HG03159 (cell line): ENCODE measurements around the gene ANO3.
"Not testable (repeated sequence)": the region's sequence is repeated elsewhere in the genome, so short reads cannot be mapped to it uniquely, and the experiment has no call there.

Experiments
- ATAC-seq: cut with Tn5 transposase; IDR thresholded peaks from one replicate; pipeline ENCODE4 v1.9.1; 2021; ENCODE audit warnings: mild to moderate bottlenecking, moderate library complexity; ENCODE audit not compliant: unreplicated experiment

The ANO3 gene

DNA sequence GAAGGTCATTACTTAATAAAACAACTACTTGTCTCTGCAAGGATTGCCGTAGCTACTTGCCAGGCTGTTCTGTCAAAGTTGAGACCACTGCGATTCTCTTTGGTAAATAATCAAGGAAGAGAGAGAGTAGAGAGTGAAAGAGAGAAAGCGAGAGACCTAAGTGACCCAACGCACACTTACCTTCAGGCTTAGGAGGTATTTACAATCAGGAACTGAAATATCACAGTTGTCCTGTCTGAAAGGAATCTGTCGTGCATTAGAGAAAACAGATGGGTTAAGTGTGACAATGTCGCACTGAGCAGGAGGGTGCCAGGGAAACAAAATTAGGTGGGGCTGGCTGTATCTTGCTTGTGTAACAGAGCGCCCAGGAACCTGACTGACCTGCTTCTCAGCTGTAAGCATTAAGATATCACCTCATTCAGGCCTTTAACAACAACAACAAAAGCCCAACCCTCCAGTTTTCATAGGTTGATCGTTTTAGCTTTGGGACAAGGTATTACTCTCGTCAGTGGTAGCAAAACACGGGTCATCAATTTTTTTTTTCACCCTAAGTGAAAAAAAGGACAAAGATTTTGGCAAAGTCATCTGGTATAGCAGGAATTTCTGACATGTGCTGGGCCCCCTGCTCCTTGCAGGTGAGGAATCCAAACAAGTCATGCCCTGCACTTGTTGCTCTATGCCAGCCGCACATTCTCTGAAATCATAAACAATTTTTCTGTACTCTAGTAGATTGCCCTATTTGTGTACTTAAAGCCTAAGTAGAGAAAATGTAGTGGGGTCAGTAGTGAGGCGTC, 240.1 kb downstream of the ANO3 start, which contains the start of gene MUC15:
Gene MUC15, minus strand, starts transcription at position 403 of the 794 bp plus-strand sequence. CDS start 5,169 bp downstream, outside the sequence.
- no peak for ATAC-seq

DNA sequence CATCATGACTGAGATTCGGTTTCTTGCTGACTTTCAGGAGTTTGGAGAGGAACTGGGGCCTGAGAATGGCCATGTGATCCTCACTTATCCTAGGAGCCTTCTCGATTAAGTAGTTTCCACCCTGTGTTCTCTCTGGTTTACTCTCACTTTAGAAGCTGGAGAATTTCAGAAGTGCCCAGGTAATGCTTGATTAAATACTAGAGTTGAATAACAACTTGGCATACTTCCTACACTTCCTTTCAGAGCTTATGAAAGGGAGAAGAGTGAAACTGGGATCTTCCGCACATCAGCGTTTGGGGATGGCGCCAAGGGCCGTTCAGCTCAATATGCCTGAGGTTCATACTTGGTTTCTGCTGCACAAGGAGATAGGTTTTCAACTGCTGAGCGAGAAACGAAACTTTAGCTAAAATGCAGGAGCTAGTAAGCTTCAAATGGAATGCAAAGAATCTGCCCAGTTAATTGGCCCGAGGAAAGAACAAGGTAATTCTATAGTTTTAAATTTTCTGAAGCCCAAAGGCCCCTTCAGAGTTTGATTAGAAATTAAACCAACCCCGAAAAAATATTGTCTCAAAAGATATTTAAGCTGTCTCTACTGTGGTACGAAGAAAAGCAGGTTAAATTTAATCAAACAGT, 241.0 kb downstream of the ANO3 start:
- ATAC-seq: no peak

DNA sequence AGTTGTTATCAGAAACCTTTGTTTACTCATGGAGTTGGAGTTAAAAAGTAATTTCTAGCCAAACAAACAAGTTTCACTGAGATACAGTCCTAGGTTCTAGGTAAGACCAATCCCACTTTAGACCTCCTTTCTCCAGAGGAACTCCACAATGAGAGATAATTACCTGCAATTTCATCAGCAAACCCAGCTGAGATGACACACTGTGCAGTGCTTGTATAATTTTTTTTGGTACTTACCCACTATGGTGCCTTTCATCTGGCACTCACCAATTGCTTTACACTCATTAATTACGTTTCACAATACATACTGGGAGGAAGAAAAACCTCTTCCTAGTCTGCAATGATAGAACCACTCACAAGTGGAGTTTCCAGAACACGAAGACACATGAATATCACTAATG, 242.0 kb downstream of the ANO3 start:
- no peak for ATAC-seq

DNA sequence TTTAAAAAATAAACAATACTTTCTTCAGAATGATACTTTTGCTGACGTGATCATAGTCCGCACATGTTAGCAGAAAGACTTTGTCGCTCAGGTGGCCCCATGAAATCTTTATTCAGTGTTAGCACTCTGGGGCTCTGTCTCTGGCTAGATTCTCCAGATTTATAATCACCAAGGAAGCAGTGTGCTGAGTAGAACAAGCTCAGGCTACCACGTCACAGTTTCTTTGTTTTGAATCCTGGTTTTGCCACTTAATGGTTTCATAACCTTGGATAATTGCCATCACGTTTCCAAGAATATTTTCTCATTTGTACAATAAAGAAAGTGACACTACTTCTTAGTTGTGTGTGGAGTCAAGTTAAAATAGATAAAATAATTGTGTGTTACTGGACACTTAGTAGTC, 244.0 kb downstream of the ANO3 start:
- ATAC-seq: no peak

DNA sequence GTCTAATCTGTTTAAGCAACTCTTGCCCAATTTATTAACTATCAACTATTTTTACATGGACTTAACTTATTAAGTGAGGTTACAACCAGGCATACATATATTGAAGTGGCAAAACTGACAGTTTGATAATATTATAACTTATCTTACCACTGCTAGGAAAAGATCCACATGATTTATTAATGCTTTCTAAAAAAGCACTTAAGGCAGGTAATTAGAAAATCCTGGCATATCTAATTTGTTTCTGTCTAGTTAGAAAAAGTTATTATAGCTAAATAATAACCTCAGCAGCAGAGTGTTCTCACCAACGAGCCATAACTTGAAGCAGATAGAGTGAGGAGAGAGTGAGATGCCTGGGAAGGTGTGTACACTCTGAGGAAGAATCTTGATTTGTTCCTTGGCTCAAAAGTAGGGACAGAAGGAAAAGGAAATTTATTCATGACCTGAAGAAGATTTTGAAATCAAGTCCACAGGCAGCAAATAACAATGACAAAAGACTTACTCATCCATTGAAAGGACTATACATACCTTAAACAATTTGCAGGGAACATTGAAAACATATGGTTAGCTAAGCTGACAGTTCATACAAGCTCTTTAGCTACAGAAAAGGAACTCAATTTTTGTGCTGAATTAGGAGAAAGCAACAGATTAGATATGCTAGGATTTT, 247.2 kb downstream of the ANO3 start:
- no peak for ATAC-seq

DNA sequence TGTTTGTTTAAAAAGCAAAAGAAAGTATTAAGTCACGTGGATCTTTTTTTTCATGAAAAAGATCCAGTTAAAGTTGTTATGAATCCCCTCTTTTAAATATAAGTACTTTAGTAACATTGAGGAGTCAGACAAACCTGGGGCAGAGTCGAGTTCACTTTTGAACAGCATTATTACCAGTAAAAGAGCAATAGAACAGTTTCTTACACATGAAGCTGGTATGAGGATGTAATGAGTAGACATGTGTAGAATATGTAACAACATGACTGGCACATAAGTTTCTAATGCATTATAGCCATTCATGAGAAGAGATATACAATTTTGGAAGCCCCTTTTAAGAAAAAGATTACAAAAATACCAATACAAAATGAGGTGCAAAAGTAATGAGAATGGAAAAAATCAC, 247.8 kb downstream of the ANO3 start:
- ATAC-seq: no peak

DNA sequence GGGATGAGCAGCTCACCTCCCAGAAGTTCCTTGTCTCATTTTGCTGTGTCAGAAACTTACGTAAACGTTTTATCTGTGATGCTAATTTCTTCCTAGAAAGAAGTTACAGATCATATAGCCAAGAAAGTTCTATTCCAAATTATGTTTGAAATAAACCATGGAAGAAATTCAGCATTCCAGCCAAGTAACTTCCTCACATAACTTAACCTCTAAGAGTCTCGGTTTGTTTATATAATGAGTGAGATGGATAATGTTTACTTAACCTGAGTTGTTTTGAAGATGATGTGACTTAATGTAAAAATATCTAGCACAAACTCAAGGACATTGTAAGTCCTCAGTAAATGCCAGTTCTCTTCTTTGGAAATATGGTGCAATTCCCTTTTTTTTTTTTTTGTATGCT, 249.0 kb downstream of the ANO3 start:
- no peak for ATAC-seq

DNA sequence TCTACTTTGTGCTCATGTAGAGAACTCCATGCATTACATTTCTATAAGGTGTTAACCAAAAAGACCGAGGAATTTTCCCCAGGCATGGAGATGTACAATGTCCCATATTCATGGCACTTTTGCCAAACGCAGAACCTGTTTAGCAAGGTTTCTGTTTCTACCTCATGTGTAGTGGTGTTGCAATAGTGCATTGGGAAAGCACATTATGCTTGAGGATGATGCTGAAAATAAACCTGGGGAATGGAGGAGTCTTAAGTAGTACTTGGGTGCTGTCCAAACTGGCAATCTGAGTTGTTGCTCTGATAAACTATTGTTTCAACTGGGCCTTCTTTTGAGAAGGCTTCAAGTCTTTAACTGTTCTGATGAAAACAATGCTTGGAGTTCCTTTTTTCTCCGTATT, 251.6 kb downstream of the ANO3 start:
- no peak for ATAC-seq

DNA sequence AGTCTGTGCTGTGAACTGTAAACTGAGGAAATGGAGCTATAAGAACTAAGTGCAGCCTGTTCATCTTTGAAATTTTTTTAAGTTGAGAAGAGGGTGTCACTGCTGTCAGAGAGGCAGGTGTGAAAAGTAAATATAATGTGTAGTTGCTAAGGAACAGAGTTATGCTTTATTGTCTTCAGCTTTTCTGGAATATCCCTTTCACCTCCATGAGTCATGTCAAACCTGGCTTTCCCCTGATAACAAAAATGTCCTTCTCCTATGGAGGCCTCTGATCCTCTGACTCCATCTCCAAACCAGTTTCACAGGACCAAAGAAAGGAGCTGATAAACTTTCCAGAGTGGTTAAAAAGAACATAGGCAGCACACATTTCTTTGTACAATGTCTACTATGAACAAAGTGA, 252.9 kb downstream of the ANO3 start:
- ATAC-seq: no peak

DNA sequence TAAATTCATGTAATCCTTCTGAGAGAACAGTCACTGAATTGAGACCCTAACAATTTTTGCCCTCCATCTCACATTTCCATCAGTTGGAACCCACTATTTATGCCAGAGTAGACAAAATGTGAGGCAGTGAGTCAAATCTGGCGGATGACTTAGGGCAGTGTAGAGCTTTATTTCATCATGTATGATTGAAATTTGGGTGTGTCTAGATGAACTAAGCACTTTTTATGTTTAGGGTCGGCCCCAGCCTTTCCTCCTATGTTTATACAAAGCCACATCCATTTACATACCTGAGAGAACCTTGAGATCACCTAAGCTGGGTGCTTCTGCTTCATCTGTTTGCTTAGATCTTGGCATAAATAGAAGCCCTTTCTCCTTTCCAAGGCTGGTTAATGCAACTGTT, 255.1 kb downstream of the ANO3 start:
- no peak for ATAC-seq

DNA sequence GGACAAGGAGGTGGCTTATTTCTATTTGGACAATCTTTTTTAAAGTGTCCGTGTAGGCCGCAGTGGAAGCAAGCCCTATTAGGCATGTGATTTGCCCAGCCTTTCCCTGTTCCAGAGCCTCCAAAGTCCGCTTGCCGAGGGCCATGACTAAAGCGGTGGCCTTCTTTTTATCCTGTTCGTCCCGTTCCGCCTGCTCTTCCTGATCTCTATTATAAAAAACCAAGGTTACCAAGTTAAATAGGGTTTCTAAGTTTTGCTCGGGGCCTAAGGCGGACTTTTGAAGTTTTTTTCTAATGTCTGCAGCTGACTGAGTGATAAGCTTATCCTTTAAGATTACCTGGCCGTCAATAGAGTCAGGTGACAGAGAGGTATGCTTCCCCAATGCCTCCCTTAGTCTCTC, 261.8 kb downstream of the ANO3 start:
- ATAC-seq: no peak

DNA sequence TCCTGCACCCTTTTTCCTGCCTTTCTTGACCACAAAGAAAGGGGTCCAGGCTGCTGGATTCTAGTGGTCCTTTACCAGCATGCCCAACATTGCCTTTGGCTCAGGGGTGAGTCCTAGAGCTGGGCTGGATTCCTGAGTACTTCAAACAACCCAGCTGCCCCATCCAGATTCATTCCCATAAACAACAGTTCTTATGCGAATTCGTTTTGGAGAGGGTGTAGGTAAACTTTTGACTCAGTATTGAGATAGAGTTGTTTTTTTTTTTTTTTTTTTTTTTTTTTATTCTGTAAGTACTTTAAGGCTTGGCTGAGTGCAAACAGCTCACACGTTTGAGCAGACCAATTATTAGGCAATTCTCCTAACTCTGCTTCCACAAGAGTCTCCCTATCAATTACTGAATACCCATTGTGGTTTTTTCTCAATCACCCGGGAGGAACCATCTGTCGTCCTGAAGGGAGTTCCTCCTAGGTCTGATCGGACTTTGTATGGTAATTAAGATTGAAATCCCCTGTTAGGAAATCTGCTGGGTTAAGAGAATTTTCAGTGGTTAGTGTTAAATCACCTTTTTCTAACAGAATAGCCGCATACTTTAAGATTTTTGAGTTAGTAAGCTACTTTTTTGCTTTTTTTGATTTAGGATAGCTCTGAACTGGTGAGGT, 263.4 kb downstream of the ANO3 start:
- not testable (repeated sequence) for ATAC-seq

DNA sequence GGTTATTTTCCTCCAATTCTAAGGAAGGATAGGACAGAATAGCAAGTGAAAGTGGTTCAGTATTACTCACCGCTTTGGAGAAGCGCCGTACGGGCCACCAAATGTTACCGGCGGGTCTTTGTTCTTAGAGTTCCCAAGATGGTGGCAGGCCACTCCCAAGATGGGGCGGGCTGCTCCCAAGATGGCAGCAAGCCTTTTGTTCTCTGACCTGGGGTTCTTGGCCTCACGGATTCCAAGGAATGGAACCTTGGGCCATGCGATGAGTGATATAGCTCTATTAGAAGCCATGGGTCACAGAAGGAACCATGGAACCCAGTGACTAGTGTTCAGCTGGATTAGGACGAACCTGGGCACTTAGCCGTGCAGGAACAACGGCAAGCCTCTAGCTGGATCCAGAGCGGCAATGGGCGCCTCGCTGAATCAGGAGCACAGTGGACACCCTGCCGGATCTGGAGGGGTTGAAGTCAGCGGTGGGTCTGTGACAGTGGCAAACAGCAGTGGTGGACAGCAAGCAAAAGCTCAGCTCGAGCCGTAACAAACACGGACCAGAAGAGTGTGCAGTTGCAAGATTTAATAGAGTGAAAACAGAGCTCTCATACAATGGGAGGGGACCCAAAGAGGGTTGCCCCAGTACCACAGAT, 265.2 kb downstream of the ANO3 start:
- not testable (repeated sequence) for ATAC-seq

DNA sequence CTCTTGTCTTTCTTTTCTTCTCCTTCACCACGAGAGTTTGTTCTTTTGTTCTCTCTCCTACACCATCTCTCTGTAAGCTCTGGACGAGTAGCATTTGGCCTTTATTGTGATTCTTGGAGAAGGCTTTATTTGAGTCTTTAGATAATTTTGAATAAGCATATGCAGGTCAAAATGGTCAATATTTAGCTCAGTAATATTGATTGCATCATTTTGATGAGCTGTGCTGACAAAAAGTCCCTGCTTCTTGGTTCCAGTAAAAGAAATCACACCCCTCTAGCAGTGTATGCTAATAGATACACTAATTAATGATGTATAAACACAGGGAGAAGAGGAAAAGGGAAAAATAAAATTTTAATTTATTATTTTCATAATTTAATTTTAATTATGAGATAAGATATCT, 266.0 kb downstream of the ANO3 start:
- ATAC-seq: no peak

DNA sequence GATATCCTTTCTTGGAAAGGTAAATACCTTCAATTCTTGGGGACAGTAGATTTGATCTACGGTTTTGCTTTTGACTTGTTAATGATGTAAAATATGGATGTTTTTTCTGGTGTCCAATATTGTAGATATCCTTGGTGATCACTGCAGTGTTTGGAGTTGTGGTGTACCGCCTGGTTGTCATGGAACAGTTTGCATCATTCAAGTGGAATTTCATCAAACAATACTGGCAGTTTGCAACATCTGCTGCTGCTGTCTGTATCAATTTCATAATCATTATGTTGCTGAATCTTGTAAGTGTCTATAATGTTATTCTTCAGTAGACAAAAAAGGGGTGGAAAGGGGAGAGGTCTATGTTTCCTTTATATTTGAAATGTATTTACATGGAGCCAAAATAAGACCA, 267.5 kb downstream of the ANO3 start:
- ATAC-seq: no peak

DNA sequence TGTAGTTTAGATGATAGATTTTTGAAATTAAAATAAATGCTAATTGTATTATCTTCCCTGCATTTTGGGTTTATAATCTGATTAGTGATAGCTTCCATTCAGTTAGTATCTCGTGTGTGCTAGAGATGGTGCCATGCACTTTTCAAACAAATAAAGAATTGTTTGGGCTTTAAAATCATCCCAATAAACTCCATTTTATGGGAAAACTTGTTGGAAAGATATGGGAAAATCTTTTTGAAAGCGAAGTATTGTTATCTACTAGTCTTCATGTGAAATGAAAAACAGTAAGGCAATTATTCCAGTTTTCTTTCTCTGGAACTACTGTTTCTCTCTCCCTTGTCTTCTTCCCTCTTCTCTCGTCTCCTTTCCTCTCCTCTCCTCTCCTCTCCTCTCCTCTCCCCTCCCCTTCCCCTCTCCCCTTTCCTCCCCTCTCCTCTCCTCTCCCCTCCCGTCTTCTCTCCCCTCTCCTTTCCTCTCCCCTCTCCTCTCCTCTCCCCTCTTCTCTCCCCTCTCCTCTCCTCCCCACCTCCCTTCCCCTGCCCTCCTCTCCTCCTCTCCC, 268.0 kb downstream of the ANO3 start:
- ATAC-seq: no peak

DNA sequence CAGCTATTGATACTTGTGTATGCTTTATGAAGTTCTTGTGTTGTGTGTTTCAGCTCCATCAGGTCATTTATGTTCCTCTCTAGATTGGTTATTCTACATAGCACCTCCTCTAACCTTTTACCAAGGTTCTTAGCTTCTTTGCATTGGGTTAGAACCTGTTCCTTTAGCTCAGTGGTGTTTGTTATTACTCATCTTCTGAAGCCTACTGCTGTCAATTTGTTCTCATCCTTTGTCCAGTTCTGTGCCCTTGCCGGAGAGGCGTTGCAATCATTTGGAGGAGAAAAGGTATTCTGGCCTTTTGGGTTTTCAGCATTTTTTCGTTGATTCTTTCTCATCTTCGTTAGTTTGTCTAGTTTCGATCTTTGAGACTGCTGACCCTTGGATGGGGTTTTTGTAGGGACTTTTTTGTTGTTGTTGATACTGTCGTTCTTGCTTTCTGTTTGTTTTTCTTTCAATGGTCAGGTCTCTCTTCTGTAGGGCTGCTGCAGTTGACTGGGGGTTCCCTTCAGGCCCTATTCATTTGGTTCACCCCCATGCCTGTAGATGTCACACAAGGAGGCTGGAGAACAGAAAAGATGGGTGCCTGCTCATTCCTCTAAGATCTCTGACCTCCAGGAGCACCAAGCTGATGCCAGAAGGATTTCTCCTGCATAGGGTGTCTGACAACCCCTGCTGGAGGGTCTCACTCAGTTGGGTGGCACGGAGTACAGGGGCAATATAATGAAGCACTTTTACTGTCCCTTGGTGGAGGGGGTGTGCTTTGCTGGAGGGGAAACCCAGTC, 276.0 kb downstream of the ANO3 start:
- no peak for ATAC-seq

DNA sequence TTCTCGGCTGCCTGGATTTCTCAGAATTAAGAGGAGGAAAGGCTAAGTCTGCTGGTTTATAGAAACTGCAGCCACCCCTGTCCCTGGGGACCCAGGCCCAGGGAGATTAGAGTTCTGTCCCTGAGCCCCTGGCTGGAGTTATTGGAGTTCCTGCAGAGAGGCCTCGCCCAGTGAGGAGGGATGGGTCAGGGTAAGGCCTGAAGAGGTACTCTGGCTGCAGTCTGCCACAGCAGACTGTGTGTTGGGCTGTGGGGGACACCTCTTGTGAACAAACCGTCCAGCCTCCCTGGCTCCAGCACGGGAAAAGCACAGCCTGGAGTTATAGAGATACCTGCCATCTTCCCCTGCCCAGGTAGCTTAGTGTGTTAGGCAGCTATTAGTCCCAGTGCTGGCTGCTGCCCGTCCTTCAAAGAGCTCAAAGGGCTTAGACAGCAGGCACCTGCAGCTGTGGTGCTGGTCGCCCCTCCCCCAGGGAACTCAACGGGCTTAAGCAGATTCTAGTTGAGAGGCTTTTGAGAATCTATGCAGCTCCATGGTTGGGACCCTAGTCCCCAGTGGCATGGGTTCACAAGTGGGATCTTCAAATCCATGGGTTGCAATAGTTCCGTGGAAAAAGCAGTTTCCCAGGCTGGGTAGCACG, 276.7 kb downstream of the ANO3 start:
- no peak for ATAC-seq

DNA sequence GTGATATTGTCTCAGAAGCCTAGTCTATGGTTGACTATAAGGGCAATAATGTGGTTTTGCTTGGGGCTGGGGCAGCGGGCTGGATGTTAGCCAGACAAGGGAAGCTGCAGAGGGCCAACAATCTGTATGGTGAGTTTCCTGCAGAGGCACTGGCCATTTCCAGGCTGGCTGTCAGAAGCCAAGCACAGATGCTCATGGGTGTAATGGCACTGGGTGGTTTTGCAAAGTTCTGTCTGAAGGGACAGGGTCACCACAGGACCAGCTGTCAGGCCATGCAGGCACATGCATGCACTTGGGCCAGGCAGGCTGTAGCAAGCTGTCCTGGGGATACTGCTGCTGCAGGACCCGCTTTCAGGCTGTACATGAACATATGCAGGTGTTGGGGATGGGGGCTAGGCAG, 281.8 kb downstream of the ANO3 start:
- ATAC-seq: no peak
